Measurements from ENCODE around the gene SGMS1. TPM values are rescaled to one million over a fixed set of nuclear protein-coding genes. Genes with fewer than 3 reads are reported as not detected.

SGMS1 gene
- total RNA-seq, 1 donor from 2014 or later: 128 TPM

GRCh38 chr10:50621968-50622705 is 1.6 kb downstream of the SGMS1 start:
- H3K27ac ChIP-seq: peak overlapping the region; percentile 97 to 98
- intact Hi-C loops (cut with DNase I): loop anchor here (1.0 to 10.0 kb wide), 4 partner anchors 17 to 1967 kb away; no protein-coding TSS in a partner anchor
- DNase-seq (ENCODE audit: low spot score in 2 of 2): peak; percentile 93 to 99

GRCh38 chr10:50620899-50621298 is 2.9 kb downstream of the SGMS1 start:
- TF ChIP-seq, protein P1, sequence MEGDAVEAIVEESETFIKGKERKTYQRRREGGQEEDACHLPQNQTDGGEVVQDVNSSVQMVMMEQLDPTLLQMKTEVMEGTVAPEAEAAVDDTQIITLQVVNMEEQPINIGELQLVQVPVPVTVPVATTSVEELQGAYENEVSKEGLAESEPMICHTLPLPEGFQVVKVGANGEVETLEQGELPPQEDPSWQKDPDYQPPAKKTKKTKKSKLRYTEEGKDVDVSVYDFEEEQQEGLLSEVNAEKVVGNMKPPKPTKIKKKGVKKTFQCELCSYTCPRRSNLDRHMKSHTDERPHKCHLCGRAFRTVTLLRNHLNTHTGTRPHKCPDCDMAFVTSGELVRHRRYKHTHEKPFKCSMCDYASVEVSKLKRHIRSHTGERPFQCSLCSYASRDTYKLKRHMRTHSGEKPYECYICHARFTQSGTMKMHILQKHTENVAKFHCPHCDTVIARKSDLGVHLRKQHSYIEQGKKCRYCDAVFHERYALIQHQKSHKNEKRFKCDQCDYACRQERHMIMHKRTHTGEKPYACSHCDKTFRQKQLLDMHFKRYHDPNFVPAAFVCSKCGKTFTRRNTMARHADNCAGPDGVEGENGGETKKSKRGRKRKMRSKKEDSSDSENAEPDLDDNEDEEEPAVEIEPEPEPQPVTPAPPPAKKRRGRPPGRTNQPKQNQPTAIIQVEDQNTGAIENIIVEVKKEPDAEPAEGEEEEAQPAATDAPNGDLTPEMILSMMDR (IDR thresholded peaks at IDR 0.05): no peak
- no peak for DNase-seq (ENCODE audit: low spot score in 2 of 2)
- Histone ChIP-seq H3K4me1 (peaks cover 0 to 12% of the 10 kb centered on the region in 2 donors), H3K4me3 (no peak overlapping the region), H3K9me3 (no peaks in the 10 kb centered on the region), H3K27ac (no peak overlapping the region), H3K27me3 (no peaks in the 10 kb centered on the region), H3K36me3 (no peaks in the 10 kb centered on the region)
- intact Hi-C loops (cut with DNase I): loop anchor here (5.0 to 10.0 kb wide), 2 partner anchors 124 to 1966 kb away; no protein-coding TSS in a partner anchor

More at GRCh38 chr10:50621968-50622705, 1.6 kb downstream of the SGMS1 start:
- H3K9me3 ChIP-seq: no peaks in the 10 kb centered on the region
- TF ChIP-seq, protein P1 (IDR thresholded peaks at IDR 0.05): no peak
- peak overlapping the region; percentile 72 to 85 for H3K4me3 ChIP-seq
- no peaks in the 10 kb centered on the region for H3K36me3 ChIP-seq
- no peaks in the 10 kb centered on the region for H3K27me3 ChIP-seq
- peaks cover 0 to 12% of the 10 kb centered on the region in 2 donors for H3K4me1 ChIP-seq

GRCh38 chr10:50619882-50620281 is 3.9 kb downstream of the SGMS1 start:
- Histone ChIP-seq H3K36me3 (no peaks in the 10 kb centered on the region), H3K9me3 (no peaks in the 10 kb centered on the region), H3K27me3 (no peaks in the 10 kb centered on the region), H3K4me1 (peaks cover 0 to 12% of the 10 kb centered on the region in 2 donors), H3K27ac (no peak overlapping the region), H3K4me3 (no peak overlapping the region)
- intact Hi-C loops (cut with DNase I): loop anchor here (5.0 to 10.0 kb wide), 2 partner anchors 123 to 1965 kb away; no protein-coding TSS in a partner anchor
- TF ChIP-seq, protein P1 (IDR thresholded peaks at IDR 0.05): no peak
- no peak for DNase-seq (ENCODE audit: low spot score in 2 of 2)

GRCh38 chr10:50619166-50619565 is 4.6 kb downstream of the SGMS1 start:
- H3K27ac ChIP-seq: no peak overlapping the region
- peaks cover 0 to 17% of the 10 kb centered on the region in 2 donors for H3K4me1 ChIP-seq
- intact Hi-C loops (cut with DNase I): no loop called here

GRCh38 chr10:50618624-50619023 is 5.1 kb downstream of the SGMS1 start:
- DNase-seq (ENCODE audit: low spot score in 2 of 2): no peak
- TF ChIP-seq, protein P1 (IDR thresholded peaks at IDR 0.05): no peak
- H3K27ac ChIP-seq: no peak overlapping the region
- H3K4me3 ChIP-seq: no peak overlapping the region
- no peaks in the 10 kb centered on the region for H3K9me3 ChIP-seq
- H3K4me1 ChIP-seq: peaks cover 0 to 18% of the 10 kb centered on the region in 2 donors
- H3K27me3 ChIP-seq: no peaks in the 10 kb centered on the region
- intact Hi-C loops (cut with DNase I): no loop called here
- no peaks in the 10 kb centered on the region for H3K36me3 ChIP-seq

More at GRCh38 chr10:50619166-50619565, 4.6 kb downstream of the SGMS1 start:
- TF ChIP-seq, protein P1 (IDR thresholded peaks at IDR 0.05): no peak
- no peak overlapping the region for H3K4me3 ChIP-seq
- no peaks in the 10 kb centered on the region for H3K27me3 ChIP-seq
- H3K36me3 ChIP-seq: no peaks in the 10 kb centered on the region
- no peaks in the 10 kb centered on the region for H3K9me3 ChIP-seq
- DNase-seq (ENCODE audit: low spot score in 2 of 2): no peak

Measured in ascending aorta (tissue), 2 donors.